Transverse colon (tissue), 4 donors: ENCODE results near the gene PRKAR1B.

Source experiments
- CTCF ChIP-seq, 5 experiments: fragments of 200-600 bp in 3 of 5; fragments of 450-650 bp in 2 of 5; sonication (generic) in 3 of 5; IDR thresholded peaks; 1 replicate in 2 of 5; 2 replicates in 3 of 5; pipeline ENCODE4 v1.5.1; 2016 to 2017; ENCODE audit warnings: antibody characterized with exemption in 5 of 5, inconsistent platforms in 3 of 5, mild to moderate bottlenecking in 2 of 5, moderate library complexity in 1 of 5
- EP300 ChIP-seq: sonication (generic); formaldehyde crosslinking; IDR thresholded peaks from one replicate; pipeline ENCODE4 v1.6.1; 2017; ENCODE audit warnings: antibody characterized with exemption, low read depth
- POLR2A ChIP-seq: fragments of 450-650 bp; IDR thresholded peaks from one replicate; pipeline ENCODE4 v1.6.1; 2016; ENCODE audit warnings: antibody characterized with exemption, mild to moderate bottlenecking, moderate library complexity
- POLR2AphosphoS5 ChIP-seq, 3 donors: sonication (generic); formaldehyde crosslinking; IDR thresholded peaks; one replicate each; pipeline ENCODE4 v1.6.1; 2016; ENCODE audit warnings: antibody characterized with exemption in 3 of 3

- TF ChIP-seq EP300 (no peak), CTCF (IDR thresholded peaks at IDR 0.05) (peak in 1 of 5 experiments; percentile 21), POLR2AphosphoS5 (IDR thresholded peaks at IDR 0.05) (no peak), POLR2A (no peak)
Observed at GRCh38 chr7:513521-514166, 213.4 kb downstream of the PRKAR1B start.
